HCEC 1CT (cell line): ENCODE measurements around the gene DHCR24.

ENCODE experiments used
- DNase-seq: peaks from one replicate; pipeline ENCODE4 v3.0.0-alpha.2; 2017

The DHCR24 gene

DNA sequence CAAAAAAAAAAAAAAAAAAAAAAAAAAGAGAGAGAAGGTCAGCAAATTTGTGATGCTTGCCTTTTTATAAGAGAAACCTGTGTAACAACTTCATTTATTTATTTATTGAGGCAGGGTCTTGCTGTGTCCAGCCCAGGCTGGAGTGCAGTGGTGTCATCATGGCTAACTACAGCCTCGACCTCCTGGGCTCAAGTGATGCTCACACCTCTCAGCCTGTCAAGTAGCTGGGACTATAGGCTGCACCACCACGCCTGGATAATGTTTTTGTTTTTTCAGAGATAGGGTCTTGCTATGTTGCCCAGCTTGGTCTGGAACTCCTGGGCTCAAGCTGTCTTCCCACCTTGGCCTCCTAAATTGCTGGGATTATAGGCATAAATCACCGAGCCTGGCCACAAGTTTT lies 42.4 kb downstream of the DHCR24 start:
- no peak for DNase-seq

- no peak for DNase-seq
These were observed 43.5 kb downstream of the DHCR24 start for GRCh38 chr1:54843449-54843848.

GRCh38 chr1:54842963-54843362 lies 44.0 kb downstream of the DHCR24 start:
- DNase-seq = no peak

- no peak for DNase-seq
These were observed 44.6 kb downstream of the DHCR24 start for GRCh38 chr1:54842206-54842915.

DNA sequence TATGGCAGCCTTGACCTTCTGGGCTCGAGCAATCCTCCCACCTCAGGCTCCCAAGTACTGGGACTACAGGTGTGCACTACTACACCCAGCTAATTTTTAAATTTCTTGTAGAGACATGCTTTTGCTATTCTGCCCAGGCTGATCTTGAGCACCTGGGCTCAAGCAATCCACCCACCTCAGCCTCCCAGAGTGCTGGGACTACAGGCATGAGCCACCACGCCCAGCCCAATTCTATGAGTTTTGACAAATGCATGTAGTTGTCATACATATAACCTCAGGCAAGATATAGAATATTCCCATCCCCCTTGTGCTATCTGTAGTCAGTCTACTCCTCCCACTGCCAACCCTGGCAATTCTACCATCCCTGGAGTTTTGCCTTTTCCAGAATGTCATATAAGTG lies 47.2 kb downstream of the DHCR24 start:
- no peak for DNase-seq

DNA sequence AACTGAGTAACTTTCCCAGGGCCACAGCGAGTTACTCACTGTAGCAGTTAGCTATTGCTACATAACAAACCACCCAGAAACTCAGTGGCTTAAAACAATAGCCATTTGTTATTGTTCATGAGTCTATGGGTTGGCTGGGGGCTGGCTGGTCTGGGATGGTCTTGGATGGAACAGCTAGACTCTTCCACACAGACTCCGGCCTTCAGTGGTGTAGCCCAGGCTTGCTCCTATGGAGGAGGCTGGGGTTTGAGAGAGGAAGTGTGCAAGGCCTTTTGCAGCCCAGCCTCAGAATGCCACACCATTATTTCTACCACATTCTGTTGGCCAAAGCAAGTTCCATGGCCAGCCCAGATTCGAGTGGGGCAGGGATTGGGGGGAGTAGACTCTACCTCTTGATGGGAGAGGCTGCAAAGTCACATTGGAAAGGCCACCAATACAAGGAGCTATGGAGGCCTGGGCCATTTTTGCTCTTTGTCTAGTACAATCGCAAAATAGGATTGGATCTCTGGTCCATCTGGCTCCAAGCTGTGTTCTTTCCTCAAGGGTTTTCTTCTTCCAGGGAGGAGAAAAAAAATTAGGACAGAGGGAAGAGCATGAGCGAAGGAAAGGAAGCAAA lies 48.3 kb downstream of the DHCR24 start:
- no peak for DNase-seq

- DNase-seq = no peak
These were observed 49.8 kb downstream of the DHCR24 start for GRCh38 chr1:54837002-54837853.

DNA sequence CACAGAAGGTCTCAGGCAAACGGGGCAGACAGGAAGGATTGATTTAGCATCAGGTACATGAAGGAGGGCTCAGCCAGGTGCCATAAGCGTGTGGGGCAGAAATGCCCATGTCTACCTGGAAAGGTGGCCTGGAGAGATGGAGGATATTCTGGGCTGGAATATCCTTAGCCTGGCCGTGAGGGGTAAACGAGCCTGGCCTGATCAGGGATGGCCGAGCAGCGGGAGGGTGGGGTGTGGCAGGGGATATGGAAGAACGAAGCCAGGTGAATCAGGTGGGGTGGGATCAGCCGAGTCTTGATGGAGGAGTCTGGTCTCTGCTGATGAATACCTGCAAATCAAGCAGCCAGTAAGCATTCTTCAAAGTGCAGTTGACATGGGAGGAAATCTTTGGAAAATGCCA lies 50.4 kb downstream of the DHCR24 start:
- no peak for DNase-seq

- no peak for DNase-seq
These were observed 51.0 kb downstream of the DHCR24 start for GRCh38 chr1:54835970-54836369.

DNA sequence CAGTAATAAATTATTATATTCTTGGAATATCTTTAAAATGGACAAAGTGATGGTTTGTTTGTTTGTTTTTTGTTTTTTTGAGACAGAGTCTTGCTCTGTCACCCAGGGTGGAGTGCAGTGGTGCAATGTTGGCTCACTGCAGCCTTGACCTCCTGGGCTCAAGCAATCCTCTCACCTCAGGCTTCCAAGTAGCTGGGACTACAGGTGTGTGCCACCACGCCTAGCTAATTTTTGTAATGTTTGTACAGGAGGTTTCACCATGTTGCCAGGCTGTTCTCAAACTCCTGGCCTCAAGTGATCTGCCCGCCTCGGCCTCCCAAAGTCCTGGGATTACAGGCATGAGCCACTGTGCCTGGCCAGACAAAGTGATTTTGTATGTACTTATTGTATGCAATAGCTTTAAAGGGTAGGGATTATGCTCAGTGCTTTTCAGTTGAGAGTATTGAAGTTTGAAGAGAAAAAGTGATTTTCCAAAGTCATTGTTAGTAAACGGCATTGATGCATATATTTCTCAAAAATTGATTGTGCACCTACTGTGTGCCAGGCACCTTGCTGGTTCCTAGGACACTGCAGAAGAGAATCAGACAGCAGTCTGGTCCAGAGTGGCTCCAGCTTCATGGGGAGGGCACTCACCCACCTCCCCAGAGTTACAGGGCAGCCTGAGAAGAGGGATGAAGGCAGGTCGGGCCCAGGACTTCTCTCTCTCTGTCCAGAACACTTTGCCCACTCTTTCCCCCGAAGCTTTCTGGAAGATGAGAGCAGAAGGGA lies 51.7 kb downstream of the DHCR24 start:
- no peak for DNase-seq

DNA sequence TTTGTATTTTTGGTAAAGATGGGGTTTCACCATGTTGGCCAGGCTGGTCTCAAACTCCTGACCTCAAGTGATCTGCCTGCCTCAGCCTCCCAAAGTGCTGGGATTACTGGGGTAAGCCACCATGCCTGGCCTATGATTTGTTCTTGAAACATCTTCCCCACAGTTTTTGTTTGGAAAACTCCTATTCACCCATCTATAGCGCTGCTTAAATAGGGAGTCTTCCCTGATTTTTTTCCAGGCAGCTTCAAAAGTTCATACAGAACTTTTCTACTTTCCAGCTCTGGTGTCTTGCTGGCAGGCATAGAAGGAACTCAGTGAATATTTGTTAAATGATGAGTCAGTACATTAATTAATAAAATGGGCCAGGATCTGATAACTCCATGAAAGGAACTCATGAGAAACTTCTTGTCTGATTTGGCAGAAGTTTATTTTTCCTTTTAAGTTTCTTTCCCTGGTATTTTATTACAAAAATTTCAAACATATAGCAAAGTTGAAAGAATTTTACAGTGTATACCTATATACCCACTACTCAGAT lies 52.9 kb downstream of the DHCR24 start:
- no peak for DNase-seq

- no peak for DNase-seq
These were observed 53.9 kb downstream of the DHCR24 start for GRCh38 chr1:54833121-54833520.

GRCh38 chr1:54826226-54826816 lies 60.7 kb downstream of the DHCR24 start:
- no peak for DNase-seq

- DNase-seq = no peak
These were observed 61.3 kb downstream of the DHCR24 start for GRCh38 chr1:54825696-54826095.

DNA sequence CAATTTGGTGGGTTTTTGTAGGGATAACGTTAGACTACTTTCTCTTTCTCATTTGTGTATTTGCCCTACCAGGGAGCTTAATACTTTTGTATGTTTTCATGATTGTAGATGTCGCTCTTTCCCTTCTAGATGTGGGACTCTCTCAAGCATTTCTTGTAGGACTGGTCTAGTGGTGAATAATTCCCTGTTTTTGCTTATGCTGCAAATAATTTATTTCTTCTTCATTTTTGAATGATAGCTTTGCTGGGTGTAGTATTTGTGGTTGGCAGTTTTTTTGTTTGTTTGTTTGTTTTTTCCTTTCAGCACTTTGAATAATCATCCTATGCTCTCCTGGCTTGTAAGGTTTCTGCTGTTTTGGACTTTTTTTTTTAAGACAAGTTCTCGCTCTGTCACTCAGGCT lies 63.3 kb downstream of the DHCR24 start:
- DNase-seq = no peak

DNA sequence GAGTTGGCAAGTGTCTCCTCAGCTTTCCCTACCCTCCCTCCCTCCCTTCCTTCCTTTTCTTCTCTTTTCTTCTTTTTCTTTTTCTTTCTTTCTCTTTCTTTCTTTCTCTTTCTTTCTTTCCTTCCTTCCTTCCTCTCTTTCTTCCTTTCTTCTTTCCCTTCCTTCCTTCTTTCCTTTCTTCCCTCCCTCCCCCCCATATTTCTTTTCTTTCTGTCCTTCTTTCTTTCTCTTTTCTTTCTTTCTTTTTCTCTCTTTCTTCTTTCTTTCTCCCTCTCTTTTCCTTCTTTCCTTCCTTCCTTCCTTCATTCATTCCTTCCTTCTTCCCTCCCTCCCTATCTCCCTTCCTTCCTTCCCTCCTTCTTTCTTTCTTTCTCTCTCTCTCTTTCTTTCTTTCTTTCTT lies 67.3 kb downstream of the DHCR24 start:
- DNase-seq = no peak

- no peak for DNase-seq
These were observed 67.8 kb downstream of the DHCR24 start for GRCh38 chr1:54819195-54819536.

- no peak for DNase-seq
These were observed 68.4 kb downstream of the DHCR24 start for GRCh38 chr1:54818461-54819194.

DNA sequence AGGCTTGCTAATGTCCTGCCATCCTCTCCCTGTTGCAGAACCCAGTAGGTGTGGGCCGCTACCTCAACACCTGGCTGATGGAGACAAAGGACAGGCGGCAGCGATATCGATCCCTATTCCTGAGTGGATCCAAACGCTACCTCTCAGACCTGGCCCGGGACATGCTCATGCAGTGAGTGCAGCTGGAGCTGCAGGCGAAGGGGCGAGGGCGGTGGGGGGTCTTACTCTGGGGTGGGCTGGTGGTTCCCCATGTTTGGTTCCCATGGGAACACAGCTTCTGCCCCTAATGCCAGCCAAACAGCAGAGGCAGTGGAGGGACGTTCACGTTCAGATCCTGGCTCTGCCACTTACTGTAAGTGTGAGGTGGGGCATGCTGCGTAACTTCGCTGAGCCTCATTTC lies 70.0 kb downstream of the DHCR24 start:
- no peak for DNase-seq

- no peak for DNase-seq
These were observed 70.9 kb downstream of the DHCR24 start for GRCh38 chr1:54816130-54816529.

- no peak for DNase-seq
These were observed 71.7 kb downstream of the DHCR24 start for GRCh38 chr1:54815086-54815876.
